ENCODE data around the gene PNPLA3. TPM values are rescaled to one million over a fixed set of nuclear protein-coding genes. Genes with fewer than 3 reads are reported as not detected.

PNPLA3 gene
- total and polyA plus RNA-seq, 2 experiments from 2014 or later: 2.1 to 2.3 TPM

DNA sequence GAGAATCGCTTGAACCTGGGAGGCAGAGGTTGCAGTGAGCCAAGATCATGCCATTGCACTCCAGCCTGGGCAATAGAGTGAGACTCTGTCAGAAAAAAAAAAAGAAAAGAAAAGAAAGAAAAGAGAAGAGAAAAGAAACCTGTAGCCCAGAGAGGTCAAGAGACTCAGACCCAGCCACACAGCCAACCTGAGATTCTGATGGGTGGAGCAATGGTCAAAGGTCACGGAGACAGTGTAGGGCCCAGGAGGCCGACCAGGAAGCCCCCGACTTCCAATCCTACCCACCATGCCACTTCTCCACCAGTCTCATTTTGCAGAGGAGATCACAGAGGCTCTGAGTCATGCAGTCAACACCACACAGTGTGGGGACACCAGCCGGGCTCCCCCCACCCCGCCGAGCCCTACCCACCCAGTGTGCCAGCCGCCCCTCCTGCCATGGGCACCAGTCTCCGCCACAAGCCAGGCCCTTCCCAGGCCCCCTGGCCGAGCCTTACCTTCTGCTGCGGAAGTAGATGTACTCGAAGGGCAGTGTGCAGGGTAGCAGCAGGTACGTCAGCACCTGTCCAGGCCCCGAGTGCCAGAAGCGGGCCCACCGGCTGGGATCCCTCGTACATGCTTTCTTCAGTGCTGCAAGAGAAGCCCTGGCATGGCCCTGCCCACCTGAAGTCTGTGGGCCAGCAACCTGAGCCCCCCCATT is 39.7 kb upstream of the PNPLA3 start:
- Histone ChIP-seq H3K4me1 (ENCODE audit: low read depth) (no peaks in the 10 kb centered on the region), H3K4me3 (no peak overlapping the region), H3K27ac (no peak overlapping the region), H3K36me3 (no peaks in the 10 kb centered on the region), H3K9me3 (ENCODE audit: low read depth) (no peaks in the 10 kb centered on the region), H3K27me3 (no peaks in the 10 kb centered on the region)
- TF ChIP-seq, protein P1, sequence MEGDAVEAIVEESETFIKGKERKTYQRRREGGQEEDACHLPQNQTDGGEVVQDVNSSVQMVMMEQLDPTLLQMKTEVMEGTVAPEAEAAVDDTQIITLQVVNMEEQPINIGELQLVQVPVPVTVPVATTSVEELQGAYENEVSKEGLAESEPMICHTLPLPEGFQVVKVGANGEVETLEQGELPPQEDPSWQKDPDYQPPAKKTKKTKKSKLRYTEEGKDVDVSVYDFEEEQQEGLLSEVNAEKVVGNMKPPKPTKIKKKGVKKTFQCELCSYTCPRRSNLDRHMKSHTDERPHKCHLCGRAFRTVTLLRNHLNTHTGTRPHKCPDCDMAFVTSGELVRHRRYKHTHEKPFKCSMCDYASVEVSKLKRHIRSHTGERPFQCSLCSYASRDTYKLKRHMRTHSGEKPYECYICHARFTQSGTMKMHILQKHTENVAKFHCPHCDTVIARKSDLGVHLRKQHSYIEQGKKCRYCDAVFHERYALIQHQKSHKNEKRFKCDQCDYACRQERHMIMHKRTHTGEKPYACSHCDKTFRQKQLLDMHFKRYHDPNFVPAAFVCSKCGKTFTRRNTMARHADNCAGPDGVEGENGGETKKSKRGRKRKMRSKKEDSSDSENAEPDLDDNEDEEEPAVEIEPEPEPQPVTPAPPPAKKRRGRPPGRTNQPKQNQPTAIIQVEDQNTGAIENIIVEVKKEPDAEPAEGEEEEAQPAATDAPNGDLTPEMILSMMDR (IDR thresholded peaks at IDR 0.05; ENCODE audit: low read depth, low read length): no peak
- no peak for DNase-seq (ENCODE audit: low read depth in 1 of 2, low spot score in 1 of 2)

DNA sequence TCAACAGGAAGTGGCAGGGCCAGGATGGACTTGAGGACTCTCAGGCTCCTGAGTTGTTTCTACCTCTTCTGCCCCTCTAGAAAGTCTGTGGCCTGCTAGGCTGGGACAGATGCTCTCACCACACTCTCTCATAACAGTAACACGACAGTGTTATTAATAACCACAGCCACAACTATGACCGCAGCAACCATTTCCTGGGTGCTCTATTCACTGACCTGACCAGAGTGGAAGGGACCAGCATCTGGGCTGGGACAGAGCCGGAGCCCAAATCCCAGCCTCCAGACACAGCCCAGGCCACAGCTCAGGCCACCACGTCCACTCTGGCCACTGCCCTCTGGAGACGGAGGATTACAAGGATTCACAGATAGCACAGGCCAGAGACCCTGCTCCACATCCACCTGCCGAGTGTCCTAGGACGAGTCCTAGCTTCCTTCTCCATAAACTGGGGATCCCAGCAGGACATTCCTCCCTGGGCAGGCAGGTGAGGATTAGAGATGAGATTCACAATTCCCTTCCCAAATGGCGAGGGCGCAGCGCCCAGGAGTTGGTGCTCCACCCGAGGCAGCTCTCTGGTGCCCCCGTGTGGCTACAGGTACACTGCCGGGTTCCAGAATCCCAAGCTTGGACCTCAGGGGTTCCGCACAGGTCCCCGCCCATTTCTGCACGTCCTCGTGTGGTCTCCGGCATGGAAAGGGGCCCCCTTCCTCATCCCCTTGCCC is 38.8 kb upstream of the PNPLA3 start:
- Histone ChIP-seq H3K27ac (no peak overlapping the region), H3K9me3 (ENCODE audit: low read depth) (no peaks in the 10 kb centered on the region), H3K4me3 (no peak overlapping the region), H3K4me1 (ENCODE audit: low read depth) (no peaks in the 10 kb centered on the region), H3K36me3 (no peaks in the 10 kb centered on the region), H3K27me3 (peaks cover 4% of the 10 kb centered on the region)
- TF ChIP-seq, protein P1 (IDR thresholded peaks at IDR 0.05; ENCODE audit: low read depth, low read length): peak; percentile 83
- DNase-seq (ENCODE audit: low read depth in 1 of 2, low spot score in 1 of 2): peak; percentile 58 to 68

DNA sequence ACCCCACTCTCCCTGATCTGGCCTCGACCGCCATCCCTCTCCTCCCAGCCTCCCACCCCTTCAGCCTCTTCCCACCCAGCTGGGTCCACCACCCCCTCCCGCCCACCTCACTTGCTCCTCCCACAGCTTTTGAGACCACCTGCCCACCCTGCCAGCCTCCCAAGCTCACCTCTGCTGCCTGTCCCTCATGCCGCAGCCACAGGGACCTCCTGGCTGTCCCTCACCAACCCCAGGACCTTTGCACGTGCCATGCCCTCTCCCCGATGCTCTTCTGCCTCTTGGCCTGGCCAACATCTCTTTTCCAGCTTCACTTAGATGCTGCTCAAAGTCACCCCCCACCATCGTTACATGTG is 38.3 kb upstream of the PNPLA3 start:
- no peaks in the 10 kb centered on the region for H3K9me3 ChIP-seq (ENCODE audit: low read depth)
- no peak for DNase-seq (ENCODE audit: low read depth in 1 of 2, low spot score in 1 of 2)
- no peaks in the 10 kb centered on the region for H3K36me3 ChIP-seq
- TF ChIP-seq, protein P1 (IDR thresholded peaks at IDR 0.05; ENCODE audit: low read depth, low read length): no peak
- H3K4me1 ChIP-seq (ENCODE audit: low read depth): no peaks in the 10 kb centered on the region
- H3K4me3 ChIP-seq: no peak overlapping the region
- H3K27me3 ChIP-seq: peaks cover 10% of the 10 kb centered on the region
- H3K27ac ChIP-seq: no peak overlapping the region

DNA sequence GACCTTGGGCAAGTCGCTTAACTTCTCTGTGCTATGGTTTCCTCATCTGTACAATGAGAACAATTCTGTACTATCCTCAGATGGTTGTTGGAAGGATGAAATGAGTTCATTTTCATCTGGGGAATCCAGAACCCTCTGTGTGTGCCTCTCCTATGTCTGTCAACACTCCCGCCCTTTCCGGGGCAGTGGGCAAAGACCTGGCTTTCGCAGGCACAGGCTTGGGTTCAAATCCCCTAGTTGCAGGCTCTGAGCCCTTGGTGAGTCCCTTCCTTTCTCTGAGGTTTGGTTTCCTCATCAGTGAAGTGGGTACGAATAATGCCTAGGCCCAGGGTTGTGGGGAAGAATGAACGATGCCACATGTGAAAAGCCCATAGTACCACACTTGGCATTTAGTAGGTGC is 37.8 kb upstream of the PNPLA3 start:
- Histone ChIP-seq H3K36me3 (no peaks in the 10 kb centered on the region), H3K9me3 (ENCODE audit: low read depth) (no peaks in the 10 kb centered on the region), H3K27ac (no peak overlapping the region), H3K4me1 (ENCODE audit: low read depth) (no peaks in the 10 kb centered on the region), H3K27me3 (peaks cover 15% of the 10 kb centered on the region), H3K4me3 (no peak overlapping the region)
- TF ChIP-seq, protein P1 (IDR thresholded peaks at IDR 0.05; ENCODE audit: low read depth, low read length): no peak
- DNase-seq (ENCODE audit: low read depth in 1 of 2, low spot score in 1 of 2): no peak

DNA sequence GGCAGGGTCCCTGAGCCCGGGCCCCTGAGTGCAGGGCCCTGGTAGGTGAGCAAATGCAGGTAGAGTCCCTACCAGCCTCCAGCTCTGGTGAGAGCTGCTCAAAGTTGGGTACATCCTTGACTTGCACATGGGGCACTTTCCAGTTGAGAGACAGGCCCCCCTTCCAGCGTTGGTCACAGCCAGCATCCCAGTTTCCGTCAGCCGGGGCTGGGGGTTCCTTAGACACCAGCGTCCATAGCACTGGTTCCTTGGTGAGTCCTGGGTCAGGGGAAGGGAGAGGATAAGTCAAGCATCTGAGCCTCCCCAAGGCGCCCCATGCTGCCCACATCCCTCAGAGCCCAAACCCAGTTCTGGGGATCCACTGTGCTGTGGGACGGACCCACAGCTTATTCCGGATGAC is 37.4 kb upstream of the PNPLA3 start:
- no peak overlapping the region for H3K27ac ChIP-seq
- H3K4me1 ChIP-seq (ENCODE audit: low read depth): no peaks in the 10 kb centered on the region
- H3K4me3 ChIP-seq: no peak overlapping the region
- DNase-seq (ENCODE audit: low read depth in 1 of 2, low spot score in 1 of 2): no peak
- H3K9me3 ChIP-seq (ENCODE audit: low read depth): no peaks in the 10 kb centered on the region
- TF ChIP-seq, protein P1 (IDR thresholded peaks at IDR 0.05; ENCODE audit: low read depth, low read length): no peak
- no peaks in the 10 kb centered on the region for H3K36me3 ChIP-seq
- peaks cover 19% of the 10 kb centered on the region for H3K27me3 ChIP-seq
